IPS-18c (cell line): ENCODE data around the gene TASP1.

Experiments
- H3K4me3 ChIP-seq: 2 replicates; pipeline ENCODE4 v1.7.0; 2013; ENCODE audit warnings: low read depth, mild to moderate bottlenecking, low read length, moderate library complexity; ENCODE audit not compliant: insufficient read depth
- H3K9me3 ChIP-seq: one replicate; pipeline ENCODE4 v1.6.1; 2013; ENCODE audit warnings: mild to moderate bottlenecking, low read length, moderate library complexity; ENCODE audit not compliant: control insufficient read depth, insufficient read depth

TASP1 gene

GRCh38 chr20:13441388-13441787, 197.3 kb downstream of the TASP1 start:
- Histone ChIP-seq H3K4me3 (no peak overlapping the region), H3K9me3 (no peaks in the 10 kb centered on the region)

GRCh38 chr20:13436530-13436929, 202.2 kb downstream of the TASP1 start:
- no peak overlapping the region for H3K4me3 ChIP-seq
- no peaks in the 10 kb centered on the region for H3K9me3 ChIP-seq

GRCh38 chr20:13432126-13432525, 206.6 kb downstream of the TASP1 start:
- Histone ChIP-seq H3K4me3 (no peak overlapping the region), H3K9me3 (no peaks in the 10 kb centered on the region)

- Histone ChIP-seq H3K4me3 (no peak overlapping the region), H3K9me3 (no peaks in the 10 kb centered on the region)
These were observed 208.3 kb downstream of the TASP1 start for GRCh38 chr20:13430346-13431002.

- Histone ChIP-seq H3K4me3 (no peak overlapping the region), H3K9me3 (no peaks in the 10 kb centered on the region)
These were observed 210.0 kb downstream of the TASP1 start for GRCh38 chr20:13428684-13429083.

GRCh38 chr20:13426870-13427269, 211.9 kb downstream of the TASP1 start:
- Histone ChIP-seq H3K4me3 (no peak overlapping the region), H3K9me3 (no peaks in the 10 kb centered on the region)

- Histone ChIP-seq H3K4me3 (no peak overlapping the region), H3K9me3 (no peaks in the 10 kb centered on the region)
These were observed 213.2 kb downstream of the TASP1 start for GRCh38 chr20:13425381-13426135.

GRCh38 chr20:13424174-13424833, 214.4 kb downstream of the TASP1 start:
- H3K4me3 ChIP-seq: no peak overlapping the region
- no peaks in the 10 kb centered on the region for H3K9me3 ChIP-seq

- Histone ChIP-seq H3K4me3 (no peak overlapping the region), H3K9me3 (no peaks in the 10 kb centered on the region)
These were observed 215.1 kb downstream of the TASP1 start for GRCh38 chr20:13423472-13424173.

GRCh38 chr20:13422637-13423036, 216.1 kb downstream of the TASP1 start:
- no peaks in the 10 kb centered on the region for H3K9me3 ChIP-seq

GRCh38 chr20:13420625-13421024, 218.1 kb downstream of the TASP1 start:
- no peak overlapping the region for H3K4me3 ChIP-seq

More at GRCh38 chr20:13422637-13423036, 216.1 kb downstream of the TASP1 start:
- H3K4me3 ChIP-seq: no peak overlapping the region

GRCh38 chr20:13419477-13419876, 219.3 kb downstream of the TASP1 start:
- no peaks in the 10 kb centered on the region for H3K9me3 ChIP-seq
- no peak overlapping the region for H3K4me3 ChIP-seq

More at GRCh38 chr20:13420625-13421024, 218.1 kb downstream of the TASP1 start:
- H3K9me3 ChIP-seq: no peaks in the 10 kb centered on the region

- Histone ChIP-seq H3K9me3 (no peaks in the 10 kb centered on the region), H3K4me3 (no peak overlapping the region)
These were observed 220.2 kb downstream of the TASP1 start for GRCh38 chr20:13418263-13419229.

- H3K4me3 ChIP-seq: no peak overlapping the region
- H3K9me3 ChIP-seq: no peaks in the 10 kb centered on the region
These were observed 222.2 kb downstream of the TASP1 start for GRCh38 chr20:13416531-13416930.

- H3K4me3 ChIP-seq: no peak overlapping the region
- H3K9me3 ChIP-seq: no peaks in the 10 kb centered on the region
These were observed 225.8 kb downstream of the TASP1 start for GRCh38 chr20:13412806-13413445.

- Histone ChIP-seq H3K4me3 (no peak overlapping the region), H3K9me3 (no peaks in the 10 kb centered on the region)
These were observed 234.4 kb downstream of the TASP1 start for GRCh38 chr20:13404293-13404692.
